ENCODE results near the gene INAVA.
"Not testable (repeated sequence)": the region's sequence is repeated elsewhere in the genome, so short reads cannot be mapped to it uniquely, and the experiment has no call there.

Gene INAVA

DNA sequence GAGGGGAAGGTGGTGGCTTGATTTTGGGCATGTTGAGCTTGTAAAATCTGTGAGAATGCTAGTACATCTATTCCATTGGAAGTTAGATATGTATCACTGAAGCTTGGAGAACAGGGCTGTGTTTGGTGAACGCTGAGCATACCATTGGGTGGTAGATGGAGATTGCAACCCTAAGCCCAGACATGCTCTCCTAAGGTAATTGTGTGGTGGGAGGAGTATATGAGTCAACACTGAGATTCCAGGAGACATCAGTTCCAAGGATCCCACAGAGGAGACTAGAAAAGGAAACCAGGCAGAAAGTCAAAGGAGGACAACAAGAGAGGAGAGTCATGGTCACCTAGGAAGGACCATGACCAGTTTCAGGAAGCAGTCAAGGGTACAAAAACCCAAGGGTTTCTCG is 68.4 kb downstream of the INAVA start:
- DNase-seq (ENCODE audit: low read depth in 2 of 2) = no peak

DNA sequence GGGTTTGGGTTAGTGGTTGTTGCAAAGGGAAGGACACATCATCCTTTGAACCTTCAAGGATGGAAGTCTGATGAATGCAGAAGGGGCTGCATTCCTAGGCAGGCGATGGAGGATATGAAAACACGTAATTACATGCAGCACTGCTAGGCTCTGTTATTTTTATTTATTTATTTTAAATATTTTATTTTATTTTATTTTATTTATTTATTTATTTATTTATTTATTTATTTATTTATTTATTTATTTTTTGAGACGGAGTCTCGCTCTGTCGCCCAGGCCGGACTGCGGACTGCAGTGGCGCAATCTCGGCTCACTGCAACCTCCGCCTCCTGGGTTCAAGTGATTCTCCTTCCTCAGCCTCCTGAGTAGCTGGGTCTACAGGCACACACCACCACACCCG is 69.2 kb downstream of the INAVA start:
- DNase-seq (ENCODE audit: low read depth in 2 of 2) = not testable (repeated sequence)
